Vagina (tissue), 2 donors: Measurements from ENCODE around the gene MYLK. TPM values are rescaled to one million over a fixed set of nuclear protein-coding genes. Genes with fewer than 3 reads are reported as not detected.

Experiments used
- DNase-seq, 2 donors: peaks; one replicate each; pipeline ENCODE4 v3.0.0-alpha.2; 2017; ENCODE audit errors: extremely low spot score in 2 of 2
- H3K27ac ChIP-seq: fragments of 200-600 bp; sonication (generic); one replicate; pipeline ENCODE4 v1.5.1; 2019
- H3K27me3 ChIP-seq: fragments of 200-600 bp; sonication (generic); one replicate; pipeline ENCODE4 v1.5.1; 2019
- H3K36me3 ChIP-seq, 2 donors: fragments of 200-600 bp; sonication (generic); one replicate each; pipeline ENCODE4 v1.5.1; 2017 to 2019
- H3K4me1 ChIP-seq: fragments of 200-600 bp; sonication (generic); one replicate; pipeline ENCODE4 v1.5.1; 2019
- H3K4me3 ChIP-seq, 2 donors: fragments of 200-600 bp; sonication (generic); 1 replicate in 1 of 2; 2 replicates in 1 of 2; pipeline ENCODE4 v1.5.1; 2016 to 2019
- H3K9me3 ChIP-seq: fragments of 200-600 bp; sonication (generic); one replicate; pipeline ENCODE4 v1.5.1; 2019
- CTCF ChIP-seq, 3 experiments: fragments of 450-650 bp in 2 of 3; fragments of 200-600 bp in 1 of 3; sonication (generic) in 1 of 3; IDR thresholded peaks; one replicate each; pipeline ENCODE4 v1.5.1; 2017 to 2019; ENCODE audit warnings: antibody characterized with exemption in 3 of 3, mild to moderate bottlenecking in 2 of 3, moderate library complexity in 2 of 3
- POLR2A ChIP-seq, 2 donors: fragments of 450-650 bp; IDR thresholded peaks; one replicate each; pipeline ENCODE4 v1.6.1; 2017; ENCODE audit warnings: antibody characterized with exemption in 2 of 2, mild to moderate bottlenecking in 2 of 2, moderate library complexity in 2 of 2
- POLR2AphosphoS5 ChIP-seq, 2 donors: sonication (generic); formaldehyde crosslinking; IDR thresholded peaks; one replicate each; pipeline ENCODE4 v1.9.0; 2017; ENCODE audit warnings: antibody characterized with exemption in 2 of 2, mild to moderate bottlenecking in 2 of 2, low read depth in 1 of 2; ENCODE audit not compliant: insufficient read depth in 1 of 2
- intact Hi-C: fragments of 100-400 bp; cut with DNase I; formaldehyde crosslinking; loops from one replicate; pipeline ENCODE4 v1.15.1; 2023
- total RNA-seq: library from RNA; depleted of rRNA; stranded (reverse); fragments of >200 nt; gene quantifications from one replicate; pipeline ENCODE4 v1.2.3, GENCODE V29; 2016

MYLK gene
- total RNA-seq, 1 donor from 2014 or later, result 352 TPM

- TF ChIP-seq POLR2A (IDR thresholded peaks at IDR 0.05) (no peak), POLR2AphosphoS5 (IDR thresholded peaks at IDR 0.05; ENCODE audit: insufficient read depth in 1 of 2, low read depth in 1 of 2) (no peak), CTCF (IDR thresholded peaks at IDR 0.05) (no peak)
- no peak overlapping the region for H3K4me3 ChIP-seq
- no peak for DNase-seq
- intact Hi-C loops, result no loop called here
- peaks cover 0 to 3% of the 10 kb centered on the region in 2 donors for H3K36me3 ChIP-seq
- H3K27me3 ChIP-seq, result no peaks in the 10 kb centered on the region
- H3K4me1 ChIP-seq, result no peaks in the 10 kb centered on the region
- H3K27ac ChIP-seq, result no peak overlapping the region
- no peaks in the 10 kb centered on the region for H3K9me3 ChIP-seq
These were observed 308.0 kb downstream of the MYLK start for GRCh38 chr3:123576122-123576521.

GRCh38 chr3:123571973-123572365 is 312.2 kb downstream of the MYLK start:
- DNase-seq, result no peak
- TF ChIP-seq POLR2AphosphoS5 (IDR thresholded peaks at IDR 0.05; ENCODE audit: insufficient read depth in 1 of 2, low read depth in 1 of 2) (no peak), CTCF (IDR thresholded peaks at IDR 0.05) (no peak), POLR2A (IDR thresholded peaks at IDR 0.05) (no peak)
- Histone ChIP-seq H3K4me1 (no peaks in the 10 kb centered on the region), H3K36me3 (no peaks in the 10 kb centered on the region), H3K4me3 (no peak overlapping the region), H3K27ac (no peak overlapping the region), H3K9me3 (no peaks in the 10 kb centered on the region), H3K27me3 (no peaks in the 10 kb centered on the region)
- intact Hi-C loops, result no loop called here

GRCh38 chr3:123571264-123571972 is 312.7 kb downstream of the MYLK start:
- no peaks in the 10 kb centered on the region for H3K9me3 ChIP-seq
- no peak for DNase-seq
- H3K4me1 ChIP-seq, result no peaks in the 10 kb centered on the region
- intact Hi-C loops, result no loop called here
- H3K27me3 ChIP-seq, result no peaks in the 10 kb centered on the region
- H3K4me3 ChIP-seq, result no peak overlapping the region
- no peak overlapping the region for H3K27ac ChIP-seq
- no peaks in the 10 kb centered on the region for H3K36me3 ChIP-seq
- TF ChIP-seq CTCF (IDR thresholded peaks at IDR 0.05) (no peak), POLR2A (IDR thresholded peaks at IDR 0.05) (no peak), POLR2AphosphoS5 (IDR thresholded peaks at IDR 0.05; ENCODE audit: insufficient read depth in 1 of 2, low read depth in 1 of 2) (no peak)

GRCh38 chr3:123568875-123569274 is 315.3 kb downstream of the MYLK start:
- intact Hi-C loops, result no loop called here

More at GRCh38 chr3:123568875-123569274, 315.3 kb downstream of the MYLK start:
- no peak for TF ChIP-seq POLR2AphosphoS5 (IDR thresholded peaks at IDR 0.05; ENCODE audit: insufficient read depth in 1 of 2, low read depth in 1 of 2)
- TF ChIP-seq CTCF (IDR thresholded peaks at IDR 0.05), result no peak
- no peak for TF ChIP-seq POLR2A (IDR thresholded peaks at IDR 0.05)
- no peak overlapping the region for H3K27ac ChIP-seq
- H3K9me3 ChIP-seq, result no peaks in the 10 kb centered on the region
- H3K27me3 ChIP-seq, result no peaks in the 10 kb centered on the region
- H3K4me3 ChIP-seq, result no peak overlapping the region
- DNase-seq, result no peak
- H3K4me1 ChIP-seq, result no peaks in the 10 kb centered on the region
- H3K36me3 ChIP-seq, result no peaks in the 10 kb centered on the region
